GOT3 (cell line): ENCODE data around the gene ISM2.

ENCODE experiments used
- DNase-seq: peaks from one replicate; lab custom pipeline; 2025; ENCODE audit warnings: mixed read lengths; lab: John Stamatoyannopoulos, UW

Gene ISM2

DNA sequence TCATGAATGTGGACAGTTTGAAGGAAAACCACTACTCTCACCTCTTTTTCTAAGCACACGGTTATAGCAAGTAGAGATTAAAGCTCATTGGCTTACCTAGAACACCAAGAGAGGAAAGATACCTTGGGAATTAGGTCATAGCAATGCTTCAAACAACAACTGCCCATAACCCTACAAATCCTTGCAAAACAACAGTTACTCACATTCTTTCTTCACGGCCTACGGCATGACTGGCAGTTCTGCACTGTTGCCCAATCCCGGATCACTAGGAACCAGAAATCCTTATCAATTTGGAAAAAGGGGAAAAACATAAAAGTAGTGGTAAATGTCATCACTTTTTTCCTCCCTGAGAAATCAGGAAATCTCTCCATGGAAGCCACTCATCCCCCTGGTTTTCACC, 9.6 kb upstream of the ISM2 start:
- DNase-seq = no peak

DNA sequence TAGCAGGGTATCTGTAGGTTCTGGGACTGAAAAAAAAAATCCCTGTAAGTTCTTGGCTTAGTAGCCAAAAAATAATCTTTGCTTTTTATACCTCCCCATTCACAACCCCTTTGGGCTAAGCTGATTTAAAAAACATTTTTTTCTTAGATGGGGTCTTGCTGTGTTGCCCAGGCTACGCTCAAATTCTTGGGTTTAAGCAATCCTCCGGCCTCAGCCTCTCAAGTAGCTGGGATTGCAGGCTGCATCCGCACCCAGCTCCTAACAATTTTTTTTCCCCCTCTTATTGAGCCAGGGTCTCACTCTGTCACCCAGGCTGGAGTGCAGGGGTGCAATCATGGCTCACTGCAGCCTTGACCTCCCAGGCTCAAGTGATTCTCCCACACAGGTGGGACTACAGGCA, 9.1 kb upstream of the ISM2 start:
- no peak for DNase-seq

DNA sequence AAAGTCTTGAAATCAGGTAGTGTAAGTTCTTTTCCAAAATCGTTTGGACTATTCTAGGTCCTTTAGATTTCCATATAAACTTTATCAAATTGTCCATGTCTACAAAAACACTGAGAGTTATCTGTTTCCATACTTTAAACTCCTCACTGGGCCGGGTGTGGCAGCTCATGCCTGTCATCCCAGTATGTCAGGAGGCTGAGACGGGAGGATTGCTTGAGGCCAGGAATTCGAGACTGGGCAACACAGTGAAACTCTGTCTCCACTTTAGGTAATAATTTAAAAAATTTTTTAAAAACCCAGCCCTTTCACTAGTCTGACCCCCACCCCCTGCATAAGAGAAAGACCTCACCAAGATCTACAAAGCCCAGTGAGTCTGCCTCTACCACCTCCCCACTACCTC, 6.4 kb upstream of the ISM2 start:
- DNase-seq = no peak

DNA sequence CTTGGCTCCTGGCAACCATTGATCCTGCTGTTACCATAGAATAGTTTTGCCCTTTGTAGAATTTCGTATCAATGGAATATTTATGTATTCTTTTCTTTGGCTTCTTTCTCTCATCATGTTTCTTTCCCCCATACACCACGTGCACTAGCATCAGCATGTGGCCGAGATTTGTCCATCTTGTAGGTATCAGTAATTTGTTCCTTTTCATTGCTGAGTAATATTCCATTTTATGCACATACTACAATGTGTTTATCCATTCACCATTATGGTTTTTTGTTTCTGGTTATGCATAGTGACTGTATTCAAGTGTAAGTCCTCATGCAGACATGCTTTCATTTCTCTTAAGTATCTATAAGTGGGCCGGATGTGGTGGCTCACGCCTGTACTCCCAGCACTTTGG, 4.5 kb upstream of the ISM2 start:
- no peak for DNase-seq

DNA sequence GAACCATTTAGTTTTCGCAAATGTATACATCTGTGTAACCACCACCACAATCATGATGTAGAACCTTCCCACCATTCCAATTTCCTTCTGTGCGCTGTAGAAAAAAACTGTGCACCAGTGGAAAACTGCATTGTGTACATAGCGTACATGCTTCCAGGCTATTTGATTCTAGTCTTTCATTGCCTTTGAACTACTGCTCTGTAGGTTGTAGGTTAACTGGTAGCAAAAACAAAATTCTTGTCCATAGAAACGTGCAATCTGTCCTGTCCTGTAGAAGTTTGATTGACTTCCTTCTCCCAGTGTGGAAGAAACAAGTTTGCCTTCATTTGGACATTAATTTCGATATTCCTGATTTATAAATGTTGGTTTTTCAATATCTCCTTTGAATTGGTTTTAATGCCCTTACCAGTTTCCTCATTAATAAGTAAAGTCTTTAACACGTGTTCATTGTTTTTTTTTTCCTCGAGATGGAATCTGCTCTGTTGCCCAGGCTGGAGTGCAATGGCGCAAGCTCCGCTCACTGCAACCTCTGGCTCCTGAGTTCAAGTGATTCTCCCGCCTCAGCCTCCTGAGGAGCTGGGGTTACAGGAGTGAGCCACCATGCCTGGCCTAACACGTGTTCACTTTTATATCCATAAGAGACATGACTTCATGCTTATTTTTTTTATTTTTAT, 3.6 kb upstream of the ISM2 start:
- no peak for DNase-seq

DNA sequence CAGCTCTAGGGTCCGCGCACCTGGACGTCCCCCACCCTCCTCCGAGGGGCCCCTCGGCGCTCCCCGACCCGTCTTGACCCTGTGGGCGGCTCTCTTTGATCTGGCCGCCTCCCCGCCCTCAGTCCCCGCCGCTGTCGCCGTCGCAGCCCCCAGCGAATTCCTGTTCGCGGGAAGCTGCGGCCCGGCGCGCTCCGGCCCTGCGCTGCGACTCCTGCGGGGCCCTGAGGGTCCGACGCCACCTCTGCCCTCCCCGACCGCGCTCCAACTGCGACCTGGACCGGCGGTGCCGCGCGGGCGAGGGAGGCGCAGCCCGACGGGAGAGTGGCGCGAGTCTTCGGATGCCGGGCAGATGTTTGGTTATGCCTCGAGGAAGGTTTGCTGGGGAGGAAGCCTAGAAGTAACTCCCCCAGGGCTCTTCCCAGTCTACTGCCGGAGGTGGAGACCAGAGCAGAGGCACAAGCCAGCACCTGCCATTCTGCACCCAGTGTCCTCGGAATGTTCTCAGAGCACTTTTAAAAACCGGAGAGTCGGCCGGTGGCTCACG, 440 bp upstream of the ISM2 start:
- no peak for DNase-seq

DNA sequence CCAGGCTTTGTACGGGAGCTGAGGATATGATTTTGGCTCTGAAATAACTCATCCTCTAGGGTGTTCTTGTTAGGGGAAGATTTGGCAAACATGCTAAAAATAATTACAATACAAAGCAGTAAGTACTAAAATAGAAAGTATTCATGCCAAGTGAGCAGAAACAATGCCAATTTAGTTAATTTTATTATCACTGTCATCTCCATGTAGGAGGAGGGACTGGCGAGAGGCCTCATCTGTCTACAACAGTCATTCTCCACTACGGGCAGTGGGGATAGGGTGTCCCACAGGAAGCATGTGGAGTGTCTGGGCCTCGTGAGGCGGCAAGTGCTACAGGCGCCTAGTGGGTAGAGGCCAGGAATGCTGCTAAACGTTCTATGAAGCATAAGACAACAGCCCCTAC, 3.3 kb downstream of the ISM2 start:
- DNase-seq = no peak

DNA sequence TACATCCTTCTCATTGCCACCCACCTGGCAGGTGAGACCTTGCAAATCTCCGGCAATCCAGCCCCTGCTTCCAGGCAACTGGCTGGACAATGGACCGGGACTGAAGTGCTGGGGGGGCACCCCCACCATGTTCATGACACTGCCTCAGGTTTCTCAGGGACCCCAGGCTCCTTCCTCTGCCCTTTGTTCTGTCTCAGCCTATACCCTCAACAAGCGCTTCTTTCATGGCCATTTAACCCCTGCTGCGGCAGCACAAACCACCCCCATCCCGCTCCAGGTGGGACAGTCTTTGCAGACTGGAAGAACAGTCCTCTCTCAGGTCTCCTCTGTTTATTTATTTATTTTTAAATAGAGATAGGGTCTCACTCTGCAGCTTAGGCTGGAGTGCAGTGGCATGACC, 7.6 kb downstream of the ISM2 start:
- no peak for DNase-seq

DNA sequence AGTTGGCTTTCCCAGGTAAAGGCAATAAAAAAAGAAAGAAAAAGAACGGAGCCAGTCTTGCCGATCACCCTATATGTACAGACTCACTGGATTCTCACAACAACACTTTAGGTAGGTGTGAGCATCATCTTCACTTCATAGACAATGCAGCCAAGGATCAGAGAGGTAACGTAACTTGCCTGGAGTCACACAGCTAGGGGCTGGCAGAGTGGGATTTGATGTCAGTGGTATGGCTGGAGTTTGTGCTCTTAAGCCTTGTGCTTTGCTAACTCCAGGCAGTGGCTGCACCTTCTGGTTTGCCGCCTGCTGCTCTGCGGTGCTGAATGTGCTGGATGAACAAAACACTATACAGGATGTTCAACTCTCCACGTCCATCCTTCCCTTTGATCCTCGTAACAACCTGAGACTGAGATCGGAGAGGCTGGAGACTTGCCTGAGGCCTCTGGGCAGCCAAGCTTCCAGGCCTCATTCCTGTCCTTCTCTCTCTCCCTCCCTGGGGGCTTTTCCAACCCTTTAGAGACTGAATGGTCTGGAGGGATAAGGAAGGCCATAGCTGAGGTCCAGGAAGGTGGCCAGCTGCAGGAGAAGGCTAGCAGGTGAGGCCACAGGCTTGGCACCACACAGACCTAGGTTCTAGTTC, 8.1 kb downstream of the ISM2 start:
- no peak for DNase-seq

DNA sequence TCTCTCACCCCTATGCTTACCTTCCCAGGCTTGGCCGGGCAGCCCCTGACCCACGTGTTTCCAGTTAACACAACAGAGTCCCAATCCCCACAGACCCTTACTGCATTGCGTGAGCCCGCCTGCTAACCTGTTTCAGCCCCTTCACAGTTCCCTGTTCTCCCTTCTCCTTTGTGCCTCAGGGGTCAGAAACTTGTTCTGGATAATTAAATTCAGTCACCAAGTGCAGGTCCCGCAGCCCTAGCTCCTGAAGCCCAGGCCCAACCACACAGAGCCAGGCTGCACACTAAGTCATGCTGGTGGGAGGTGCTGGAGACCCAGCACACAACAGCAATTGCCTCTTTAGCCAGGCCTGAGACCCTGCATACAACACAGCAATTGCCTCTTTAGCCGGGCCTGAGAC, 9.6 kb downstream of the ISM2 start:
- no peak for DNase-seq

DNA sequence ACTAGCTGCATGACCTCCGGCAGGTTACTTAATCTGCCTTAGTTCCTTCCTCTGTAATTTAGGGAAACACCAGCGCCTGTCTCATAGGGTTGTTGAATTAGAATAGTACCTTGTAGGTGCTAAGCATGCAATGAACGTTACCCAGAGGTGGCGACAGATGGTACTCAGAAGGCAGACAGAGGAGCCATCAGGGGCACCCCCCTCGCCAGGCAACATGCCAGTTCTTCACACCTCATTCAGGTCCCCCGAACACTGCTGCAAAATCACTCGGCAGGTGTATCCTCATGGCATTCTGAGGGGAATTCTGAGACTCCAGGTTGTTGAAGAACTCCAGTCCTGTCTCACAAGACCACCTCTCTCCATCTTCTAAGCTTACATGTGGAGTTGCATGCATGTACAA, 10.1 kb downstream of the ISM2 start:
- no peak for DNase-seq

DNA sequence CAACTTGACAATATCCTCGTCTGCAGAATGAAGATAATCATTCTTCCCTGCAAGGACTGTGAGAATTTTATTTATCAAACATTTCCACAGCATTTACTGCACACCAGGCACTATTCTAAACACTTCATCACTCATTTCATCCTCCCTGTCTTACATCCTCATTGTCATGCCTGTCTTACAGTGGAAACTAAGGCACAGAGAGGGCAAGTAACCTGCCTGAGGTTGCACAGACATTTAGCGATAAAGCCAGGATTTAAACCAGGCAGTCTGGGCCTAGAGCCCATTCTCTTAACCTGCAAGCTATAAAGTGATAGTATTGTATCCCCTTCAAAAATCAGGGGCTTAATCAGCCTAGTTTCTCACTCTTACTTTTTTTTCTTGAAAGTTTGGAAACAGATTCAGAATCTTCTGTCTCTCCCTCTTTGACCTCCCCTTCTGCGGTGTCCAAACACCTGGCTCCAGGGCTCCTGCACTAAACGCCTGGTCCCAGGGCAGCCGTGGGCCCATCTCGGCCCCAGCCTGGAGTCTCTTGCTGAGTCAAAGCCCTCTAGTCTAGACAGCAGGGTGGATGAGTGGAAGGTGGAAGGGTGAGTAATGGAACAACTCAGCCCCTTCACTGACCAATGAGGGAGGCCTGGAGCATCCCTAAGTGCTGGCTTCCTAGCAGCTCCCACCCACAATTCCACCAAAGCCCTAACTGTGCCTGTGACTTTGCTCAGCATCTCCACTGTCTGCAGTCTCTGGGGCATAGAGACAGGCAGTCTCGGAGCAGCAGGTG, 12.5 kb downstream of the ISM2 start:
- DNase-seq = peak; percentile 3

DNA sequence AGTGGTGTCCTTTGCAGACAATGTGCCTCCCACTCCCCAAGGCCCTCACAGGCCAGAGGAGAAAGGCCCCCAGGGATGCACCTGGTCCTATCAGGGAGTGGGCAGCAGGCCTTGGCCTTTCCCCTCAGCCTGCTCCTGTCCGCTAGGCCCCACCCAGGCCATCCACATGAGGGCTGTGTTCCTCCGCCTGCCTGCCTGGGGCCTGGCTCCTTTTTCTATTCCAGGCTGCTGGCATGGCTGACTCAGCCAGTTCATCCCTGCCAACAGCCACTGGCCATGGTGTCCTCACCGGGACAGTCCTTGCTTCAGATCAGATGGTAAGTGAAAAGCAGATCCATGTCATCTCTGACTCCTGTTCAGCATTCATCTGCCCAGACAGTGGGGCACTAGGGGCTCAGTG, 13.4 kb downstream of the ISM2 start:
- no peak for DNase-seq

DNA sequence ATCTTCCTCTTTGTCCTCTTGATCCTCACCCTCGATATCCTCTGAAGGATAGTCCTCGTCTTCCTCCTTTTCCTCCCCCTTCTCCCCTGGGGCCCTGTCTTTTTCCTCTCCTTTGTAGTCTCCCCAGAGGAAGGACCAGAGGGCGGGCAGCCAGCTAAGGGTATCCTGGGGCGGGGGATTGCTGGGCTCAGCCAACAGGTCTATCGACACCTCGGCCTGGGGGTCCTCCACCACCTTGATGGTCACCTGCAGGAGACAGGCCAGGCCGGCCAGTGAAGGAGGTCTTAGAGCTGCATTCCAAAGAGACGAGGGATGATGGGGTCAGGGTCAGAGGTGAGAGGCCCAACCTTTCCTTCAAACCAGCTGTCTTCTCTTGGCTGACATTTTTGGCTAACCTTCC, 16.2 kb downstream of the ISM2 start:
- DNase-seq = no peak

DNA sequence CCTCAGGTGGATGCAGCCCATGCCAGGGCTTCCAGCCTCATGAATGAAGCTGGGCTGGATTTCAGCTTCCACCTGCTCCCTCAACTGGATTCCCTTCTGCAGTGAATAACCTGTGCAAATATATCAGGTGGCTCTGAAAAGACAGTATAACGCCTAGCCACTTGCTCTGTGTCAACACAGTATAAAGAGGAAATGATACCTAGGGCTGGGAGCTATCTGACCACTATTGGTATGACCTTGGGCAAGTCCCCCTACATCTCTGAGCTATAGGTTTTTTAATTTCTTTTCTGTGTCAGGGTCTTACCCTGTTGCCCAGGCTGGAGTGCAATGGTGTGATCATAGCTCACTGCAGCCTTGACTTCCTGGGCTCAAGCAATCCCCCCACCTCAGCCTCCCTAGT, 19.8 kb downstream of the ISM2 start:
- DNase-seq = no peak

DNA sequence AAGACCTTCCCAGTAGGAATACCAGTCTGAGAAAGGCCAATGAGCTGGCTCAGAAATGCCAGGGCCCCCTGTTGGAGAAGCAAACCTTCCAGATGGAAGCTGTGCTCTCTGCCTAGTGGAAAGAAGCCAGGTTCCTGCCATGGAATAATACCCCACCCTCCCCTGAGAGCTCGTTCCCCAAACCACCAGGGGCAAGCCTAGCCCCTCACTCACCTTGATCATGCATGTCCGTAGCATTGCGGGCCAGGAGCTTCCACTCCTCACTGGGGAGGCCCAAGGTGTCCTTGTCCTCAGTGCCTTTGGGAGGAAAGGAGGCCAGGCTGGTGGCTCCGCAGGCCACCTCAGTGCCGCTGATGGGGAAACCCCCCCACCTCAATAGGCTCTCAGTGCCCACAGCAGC, 20.6 kb downstream of the ISM2 start:
- no peak for DNase-seq

DNA sequence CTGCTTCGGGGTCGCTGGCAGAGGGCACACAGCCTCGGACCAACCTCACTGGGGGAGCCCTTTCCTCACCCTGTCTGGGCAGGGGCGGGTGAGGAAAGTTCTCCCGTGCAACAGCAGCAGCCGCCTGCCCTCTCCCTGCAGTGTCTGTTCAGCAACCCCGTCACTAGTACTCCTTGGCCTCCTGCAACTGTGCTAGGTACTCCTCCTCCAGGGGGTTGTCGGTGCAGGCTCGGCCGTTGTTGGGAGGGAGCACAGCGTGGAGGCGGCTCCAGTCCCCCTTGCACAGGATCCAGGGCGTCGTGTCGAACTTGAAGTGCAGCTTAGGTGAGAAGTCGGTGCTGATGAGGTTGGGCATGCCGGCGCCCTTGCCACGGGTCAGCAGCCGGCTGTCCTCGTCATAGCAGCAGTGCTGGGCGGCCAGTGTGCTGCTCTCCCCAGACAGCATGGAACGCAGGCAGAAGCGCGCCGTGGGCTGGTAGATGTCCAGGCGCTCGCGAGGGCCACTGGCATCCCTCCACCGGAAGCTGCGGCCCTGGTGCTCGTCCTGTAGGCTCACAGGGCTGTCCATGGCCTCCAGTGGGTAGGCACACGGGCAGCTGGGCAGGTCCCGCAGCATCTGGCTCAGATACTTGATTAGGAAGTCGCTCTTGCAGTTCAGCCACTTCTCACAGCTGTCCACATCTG, 23.0 kb downstream of the ISM2 start:
- DNase-seq = no peak

DNA sequence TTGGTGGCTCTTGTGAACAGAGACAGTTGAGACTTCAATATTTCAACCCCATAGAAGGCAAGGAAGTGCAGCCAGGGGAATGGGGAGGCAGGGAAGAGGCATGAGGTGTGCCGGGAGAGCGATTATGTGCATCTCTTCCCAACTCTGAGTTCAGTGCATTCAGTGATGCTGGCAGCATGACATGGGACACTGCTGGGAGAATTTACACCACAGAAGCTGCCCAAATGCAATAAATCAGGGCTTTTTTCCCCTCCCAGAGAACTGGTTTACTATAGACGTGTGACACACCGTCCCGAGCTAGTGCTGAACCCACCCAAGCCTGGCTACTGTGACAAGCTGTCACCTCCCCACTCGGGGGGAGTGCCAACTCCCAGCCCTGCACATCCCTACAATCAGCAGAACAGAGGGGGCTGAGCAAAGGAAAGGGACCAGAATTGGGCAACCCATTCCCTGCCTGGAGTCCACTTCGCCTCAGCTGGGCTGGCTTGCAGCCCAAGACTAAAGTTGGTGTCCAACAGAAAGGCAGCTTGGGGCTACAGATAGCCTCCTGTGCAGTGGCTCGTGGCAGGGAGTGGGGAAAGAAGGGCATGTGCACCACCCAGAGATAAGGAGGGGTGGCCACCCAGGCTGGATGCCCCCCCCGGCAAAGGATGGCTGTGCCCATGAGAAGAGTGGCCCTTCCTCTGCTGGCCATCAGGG, 24.0 kb downstream of the ISM2 start:
- DNase-seq = no peak

DNA sequence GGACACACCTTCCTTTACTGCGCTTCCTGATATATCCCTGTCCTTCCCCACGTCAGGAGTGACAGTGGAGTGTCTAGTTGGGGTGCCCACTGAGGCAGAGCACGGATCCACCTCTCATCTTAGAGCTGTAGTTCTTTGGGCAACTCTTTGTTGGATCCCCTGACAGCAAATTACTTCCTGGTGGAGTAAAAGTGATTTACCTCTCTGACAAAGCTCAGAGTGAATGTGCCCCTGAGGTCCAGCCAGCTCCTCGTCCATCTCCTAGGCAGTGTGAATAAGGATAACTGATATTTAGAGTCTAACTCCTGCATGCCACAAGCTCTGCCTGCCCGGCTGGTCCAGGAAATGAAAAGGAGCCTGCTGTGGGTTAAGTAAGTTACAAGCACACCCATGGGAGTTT, 24.7 kb downstream of the ISM2 start:
- DNase-seq = no peak

DNA sequence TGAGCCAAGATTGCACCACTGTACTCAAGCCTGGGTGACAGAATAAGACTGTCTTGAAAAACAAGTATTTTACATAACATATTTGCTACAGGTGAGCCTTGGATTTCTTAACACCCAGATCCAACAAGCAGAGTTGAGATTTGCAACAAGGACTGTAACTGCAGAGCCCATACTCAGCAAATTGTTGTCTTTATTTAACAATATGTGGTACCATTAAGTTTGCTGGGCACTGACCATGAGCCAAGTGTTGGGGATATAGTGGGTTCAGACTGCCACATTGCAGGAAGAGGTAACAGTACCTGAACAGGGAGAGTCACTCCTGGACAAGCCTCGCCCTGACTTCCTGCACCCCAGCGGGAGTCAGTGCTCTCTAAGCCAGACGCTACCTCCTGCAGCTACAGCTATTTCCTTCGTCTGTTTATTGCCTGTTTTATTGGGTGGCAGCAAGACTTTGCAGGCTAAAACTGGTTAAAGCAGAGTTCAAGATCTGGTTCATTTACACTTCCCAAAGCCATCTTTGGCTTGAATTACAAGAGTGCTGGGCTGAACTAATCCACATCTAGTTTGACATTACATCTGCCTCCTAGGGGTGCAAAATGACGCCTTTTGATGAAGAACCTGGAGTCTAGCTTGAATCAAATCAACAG, 28.3 kb downstream of the ISM2 start:
- DNase-seq = no peak

DNA sequence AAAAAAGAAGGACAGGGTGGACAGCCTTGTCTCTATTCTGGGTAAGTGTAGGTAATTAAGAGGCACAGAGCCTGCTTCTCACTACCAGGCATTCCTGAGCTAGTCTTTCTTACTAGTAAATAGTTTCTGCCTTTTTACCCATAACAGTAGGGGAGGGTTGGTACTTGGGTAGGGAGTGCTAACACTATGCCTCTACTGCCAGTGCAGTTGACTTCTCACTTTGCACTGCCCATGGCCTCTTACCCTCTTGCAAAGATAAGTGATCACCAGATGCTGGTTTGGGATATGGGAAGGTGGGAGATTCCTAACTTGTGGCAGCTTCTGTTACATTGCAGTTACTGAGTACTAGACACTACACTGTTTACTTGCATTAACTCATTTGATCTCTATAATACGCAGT, 29.1 kb downstream of the ISM2 start:
- DNase-seq = no peak
